HCT116 (cell line): Measurements from ENCODE around the gene SNAPC2.

Experiments
- ATF3 ChIP-seq: IDR thresholded peaks from 2 replicates; pipeline ENCODE4 v1.6.1; 2012
- CTCF ChIP-seq, 3 experiments: fragments of 200-600 bp in 1 of 3; sonication (generic) in 1 of 3; IDR thresholded peaks in 2 of 3; conservative IDR thresholded peaks in 1 of 3; 2 replicates each; pipeline ENCODE4 v1.5.1; 2012 to 2017; ENCODE audit warnings: low read depth in 2 of 3, low read length in 2 of 3, antibody characterized with exemption in 1 of 3, borderline replicate concordance in 1 of 3, control low read depth in 1 of 3, mild to moderate bottlenecking in 1 of 3, mixed read lengths in 1 of 3, mixed run types in 1 of 3, moderate library complexity in 1 of 3; ENCODE audit not compliant: insufficient read depth in 1 of 3
- EZH2 ChIP-seq: fragments of 200-600 bp; sonication (generic); IDR thresholded peaks from 2 replicates; pipeline ENCODE4 v1.6.1; 2017; ENCODE audit warnings: antibody characterized with exemption, mixed run types
- EZH2phosphoT487 ChIP-seq: fragments of 200-600 bp; IDR thresholded peaks from 2 replicates; pipeline ENCODE4 v1.6.1; 2018; ENCODE audit warnings: antibody characterized with exemption, borderline replicate concordance
- FOSL1 ChIP-seq: IDR thresholded peaks from 2 replicates; pipeline ENCODE4 v1.6.1; 2012; ENCODE audit warnings: low read depth
- JUND ChIP-seq: IDR thresholded peaks from 2 replicates; pipeline ENCODE4 v1.6.1; 2012
- MAX ChIP-seq: IDR thresholded peaks from 2 replicates; pipeline ENCODE4 v1.6.1; 2012
- POLR2A ChIP-seq: IDR thresholded peaks from 2 replicates; pipeline ENCODE4 v1.7.0; 2011; ENCODE audit warnings: borderline replicate concordance; ENCODE audit not compliant: insufficient read depth, insufficient read length; ENCODE audit errors: extremely low read depth
- POLR2AphosphoS5 ChIP-seq: IDR thresholded peaks from 2 replicates; pipeline ENCODE4 v1.6.1; 2011; ENCODE audit warnings: mild to moderate bottlenecking, low read depth, low read length, moderate library complexity
- RAD21 ChIP-seq: IDR thresholded peaks from 2 replicates; pipeline ENCODE4 v1.6.1; 2012; ENCODE audit warnings: low read depth, mild to moderate bottlenecking
- REST ChIP-seq: IDR thresholded peaks from 2 replicates; pipeline ENCODE4 v1.6.1; 2012; ENCODE audit warnings: low read depth
- YY1 ChIP-seq: IDR thresholded peaks from 2 replicates; pipeline ENCODE4 v1.6.1; 2011; ENCODE audit warnings: low read length, low read depth, moderate library complexity, mild to moderate bottlenecking; ENCODE audit not compliant: insufficient replicate concordance; ENCODE audit errors: extremely low read depth

GRCh38 chr19:7888826-7889217 is 31.3 kb upstream of the SNAPC2 start:
- TF ChIP-seq CTCF (IDR thresholded peaks at IDR 0.05 in 2 of 3, conservative IDR thresholded peaks at IDR 0.05 in 1 of 3; ENCODE audit: borderline replicate concordance in 1 of 3, insufficient read depth in 1 of 3, low read depth in 2 of 3, low read length in 2 of 3) (no peak), POLR2A (no peak), MAX (no peak), EZH2 (no peak), FOSL1 (no peak), RAD21 (no peak), YY1 (no peak), EZH2phosphoT487 (no peak), ATF3 (no peak), JUND (no peak), POLR2AphosphoS5 (no peak), REST (no peak)
